NK-92 treated with Interleukin-12 subunit alpha and Interleukin-12 subunit beta, amount 100 ng/mL, for 24 hours (cell line): ENCODE measurements around the gene MLEC.
"Not testable (repeated sequence)": the region's sequence is repeated elsewhere in the genome, so short reads cannot be mapped to it uniquely, and the experiment has no call there.

Source experiments
- DNase-seq: peaks from one replicate; lab custom pipeline; 2025; lab: John Stamatoyannopoulos, UW

Gene MLEC

DNA sequence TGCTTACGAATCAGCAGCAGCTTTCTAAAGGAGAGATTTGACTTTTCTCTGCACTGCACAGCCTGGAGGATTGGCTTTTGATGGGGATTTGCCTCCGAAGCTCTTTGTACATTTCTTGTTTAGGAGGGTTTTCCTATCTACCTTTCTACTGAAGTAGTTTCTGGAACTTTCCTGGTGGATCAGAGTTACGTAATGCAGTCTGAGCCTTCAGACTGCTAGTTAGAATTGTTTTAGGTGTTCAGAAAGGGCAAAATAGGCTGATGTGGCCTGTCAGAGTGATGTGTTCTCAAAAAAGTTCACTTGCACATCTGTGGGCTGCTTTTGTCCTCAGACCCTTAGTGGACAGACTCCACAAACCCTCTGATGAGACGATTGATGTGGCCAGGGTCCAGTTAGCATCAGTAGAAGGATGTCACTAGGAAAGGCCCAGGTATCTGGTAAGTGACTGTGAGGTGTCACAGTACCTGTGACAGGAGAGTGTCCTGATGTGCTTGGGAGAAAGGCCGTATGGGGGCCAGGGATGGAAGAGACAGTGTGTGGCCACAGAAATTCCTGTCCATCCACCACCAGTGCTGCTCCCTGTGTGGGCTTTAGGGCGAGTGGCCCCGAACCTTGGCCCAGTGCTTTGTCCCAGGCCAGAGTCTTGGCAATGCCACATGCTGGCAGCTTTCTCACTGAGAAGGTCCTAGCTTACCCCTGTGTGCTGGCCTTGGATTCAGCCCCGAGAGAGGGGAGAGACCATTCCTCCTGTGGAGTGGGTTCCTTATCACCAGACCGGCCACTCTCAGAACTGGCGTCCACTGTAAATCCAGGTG, 34.2 kb downstream of the MLEC start:
- DNase-seq: no peak

DNA sequence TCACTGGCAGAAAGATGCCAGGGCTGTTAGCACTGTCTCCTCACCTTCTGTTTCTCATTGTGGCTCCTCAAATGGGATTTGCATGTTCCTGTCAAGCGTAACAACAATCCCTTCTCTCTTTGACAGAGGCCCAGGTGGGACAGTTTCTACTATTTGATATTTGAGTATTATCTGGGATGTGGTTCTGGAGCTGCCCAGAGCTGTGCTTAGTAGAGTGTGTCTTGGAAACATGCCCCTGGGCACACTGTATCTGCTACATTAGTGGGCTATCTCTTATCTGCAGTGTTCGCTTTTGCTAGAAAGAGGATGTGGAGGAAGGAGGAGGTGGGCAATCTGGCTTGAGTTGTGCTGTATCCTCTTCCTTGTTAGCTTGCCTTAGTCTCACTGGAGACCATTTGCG, 34.9 kb downstream of the MLEC start:
- no peak for DNase-seq

DNA sequence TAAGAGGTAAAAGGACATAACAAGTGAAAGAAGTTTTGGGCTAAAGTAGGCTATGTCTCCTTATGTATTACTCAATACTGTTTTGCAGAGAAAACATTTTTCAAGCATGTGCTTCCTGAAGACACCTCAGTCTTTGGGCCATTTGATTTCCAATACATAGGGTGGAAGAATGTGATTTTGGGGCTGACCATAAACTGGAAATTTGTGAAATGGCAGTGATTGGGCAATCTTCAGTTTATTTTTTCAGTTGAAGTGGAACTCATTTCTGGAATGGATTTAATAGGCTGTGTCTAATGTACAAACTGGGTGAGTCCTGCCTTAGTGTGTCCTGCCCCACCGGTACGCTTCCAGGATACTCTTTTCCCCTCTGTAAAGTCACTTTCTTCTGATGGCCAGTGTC, 35.8 kb downstream of the MLEC start:
- DNase-seq: no peak

DNA sequence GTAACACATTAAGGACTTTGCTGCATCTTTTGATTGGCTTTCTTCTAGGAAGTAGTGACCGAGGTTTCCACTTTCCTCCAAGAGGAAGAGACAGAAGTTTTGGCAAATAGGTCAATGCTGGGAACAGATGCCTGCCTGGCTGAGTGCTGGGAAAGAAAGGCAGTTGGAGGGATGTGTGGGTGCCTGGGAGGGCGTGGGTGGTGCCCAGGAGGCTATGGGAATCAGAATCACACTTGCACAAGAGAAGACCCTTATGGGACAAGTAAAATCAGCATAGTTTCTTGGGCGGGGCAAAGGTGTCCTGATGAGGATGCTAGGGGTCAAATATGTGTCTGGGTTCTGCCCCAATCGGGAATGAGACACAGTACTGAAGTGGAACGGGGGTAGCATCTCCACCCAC, 37.8 kb downstream of the MLEC start:
- no peak for DNase-seq

DNA sequence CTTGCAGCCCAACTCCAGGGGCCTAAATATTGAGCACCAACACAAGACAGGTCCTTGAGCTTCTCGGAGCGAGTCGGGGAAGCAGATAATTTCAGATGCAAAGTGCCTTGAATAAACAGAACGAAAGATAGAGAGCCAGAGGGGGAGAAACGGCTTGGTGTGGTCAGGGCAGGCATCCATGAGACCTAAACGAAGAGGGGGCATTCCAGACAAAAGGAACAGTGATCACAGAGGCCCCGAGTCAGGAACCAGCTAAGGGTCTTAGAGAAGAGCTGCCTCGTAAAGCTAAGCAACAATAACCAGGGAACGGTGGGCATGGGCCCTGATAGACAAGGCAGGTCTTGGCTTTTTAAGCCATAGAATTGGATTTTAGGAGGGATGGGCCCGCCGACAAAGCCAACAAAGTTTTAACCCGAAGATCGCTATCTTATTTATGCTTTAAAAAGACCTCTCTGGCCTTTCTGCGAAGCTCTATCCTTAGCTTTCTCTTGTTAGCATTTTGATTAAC, 38.3 kb downstream of the MLEC start:
- no peak for DNase-seq

DNA sequence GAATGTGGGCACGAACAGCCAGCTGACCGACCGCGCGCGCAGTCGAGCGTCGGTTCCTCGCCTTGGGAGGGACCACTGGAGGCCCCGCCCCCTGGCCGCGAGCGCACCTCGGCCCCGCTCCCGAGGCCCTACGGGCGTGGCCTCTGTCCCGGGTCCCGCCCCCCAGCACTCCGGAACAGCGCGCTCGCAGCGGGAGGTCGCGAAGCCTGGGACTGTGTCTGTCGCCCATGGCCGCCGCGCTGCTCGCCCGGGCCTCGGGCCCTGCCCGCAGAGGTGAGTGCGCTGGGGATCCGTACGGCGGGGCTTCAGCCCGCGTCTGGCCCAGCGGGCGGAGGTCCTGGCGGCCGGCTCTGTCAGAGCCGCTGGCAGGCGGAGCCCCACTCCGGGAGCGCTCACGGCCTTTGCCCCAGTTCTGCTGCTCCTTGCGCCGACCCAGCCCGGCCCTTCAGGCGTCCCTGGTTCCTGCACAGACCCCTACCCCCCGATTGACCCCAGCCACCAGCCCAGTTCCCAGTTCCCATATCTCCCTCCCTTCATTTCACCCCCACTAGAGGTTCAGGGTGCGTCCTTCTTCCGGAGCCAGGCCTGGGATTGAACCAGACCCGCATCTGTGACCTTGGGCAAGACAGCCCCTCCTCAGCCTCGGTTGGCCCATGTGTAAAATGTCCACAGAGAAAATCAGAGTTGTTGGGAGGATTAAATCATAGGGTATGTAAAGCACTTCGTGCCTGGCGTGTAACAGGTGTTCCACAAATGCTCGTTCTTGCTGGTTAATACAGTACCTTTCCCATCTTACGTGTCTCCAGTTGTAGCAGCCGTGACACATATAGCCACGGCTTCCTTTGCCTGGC, 38.9 kb downstream of the MLEC start, which contains the start of gene ACADS:
Gene ACADS (plus strand): TSS at position 168 of the 851 bp plus-strand sequence. CDS start 60 bp downstream, at position 228.
- DNase-seq: no peak

DNA sequence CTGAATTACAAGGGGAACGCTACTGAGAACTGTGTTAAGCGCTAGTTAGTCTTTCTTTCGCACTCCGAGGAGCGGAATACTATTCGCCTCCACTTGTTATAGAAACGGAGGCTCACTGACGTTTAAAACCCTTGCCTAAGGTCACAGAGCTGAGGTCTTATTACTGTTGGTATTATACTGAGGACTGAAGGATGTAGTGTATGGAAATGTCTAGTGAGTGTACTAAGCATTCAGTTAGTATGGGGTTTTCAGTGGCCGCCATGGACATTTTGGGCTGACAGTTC, 39.5 kb downstream of the MLEC start:
- no peak for DNase-seq

DNA sequence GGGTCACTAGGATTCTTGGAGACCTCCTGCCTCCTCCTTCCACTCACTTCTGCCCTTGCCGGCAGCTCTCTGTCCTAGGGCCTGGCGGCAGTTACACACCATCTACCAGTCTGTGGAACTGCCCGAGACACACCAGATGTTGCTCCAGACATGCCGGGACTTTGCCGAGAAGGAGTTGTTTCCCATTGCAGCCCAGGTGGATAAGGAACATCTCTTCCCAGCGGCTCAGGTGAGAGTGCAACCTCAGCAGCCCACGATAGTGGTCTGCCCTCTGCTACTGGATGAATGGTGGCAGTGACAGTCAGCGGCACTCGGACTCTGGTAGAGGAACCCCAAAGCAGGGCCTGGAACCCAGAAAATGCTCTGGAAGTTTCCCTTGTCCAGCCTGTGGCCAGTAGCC, 40.0 kb downstream of the MLEC start:
- no peak for DNase-seq

DNA sequence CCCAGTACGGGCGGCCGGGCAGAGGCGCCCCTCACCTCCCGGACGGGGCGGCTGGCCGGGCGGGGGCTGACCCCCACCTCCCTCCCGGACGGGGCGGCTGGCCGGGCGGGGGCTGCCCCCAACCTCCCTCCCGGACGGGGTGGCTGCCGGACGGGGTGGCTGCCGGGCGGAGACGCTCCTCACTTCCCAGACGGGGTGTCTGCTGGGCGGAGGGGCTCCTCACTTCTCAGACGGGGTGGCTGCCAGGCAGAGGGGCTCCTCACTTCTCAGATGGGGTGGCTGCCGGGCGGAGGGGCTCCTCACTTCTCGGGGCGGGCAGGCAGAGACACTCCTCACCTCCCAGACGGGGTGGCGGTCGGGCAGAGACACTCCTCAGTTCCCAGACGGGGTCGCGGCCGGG, 45.2 kb downstream of the MLEC start:
- not testable (repeated sequence) for DNase-seq

DNA sequence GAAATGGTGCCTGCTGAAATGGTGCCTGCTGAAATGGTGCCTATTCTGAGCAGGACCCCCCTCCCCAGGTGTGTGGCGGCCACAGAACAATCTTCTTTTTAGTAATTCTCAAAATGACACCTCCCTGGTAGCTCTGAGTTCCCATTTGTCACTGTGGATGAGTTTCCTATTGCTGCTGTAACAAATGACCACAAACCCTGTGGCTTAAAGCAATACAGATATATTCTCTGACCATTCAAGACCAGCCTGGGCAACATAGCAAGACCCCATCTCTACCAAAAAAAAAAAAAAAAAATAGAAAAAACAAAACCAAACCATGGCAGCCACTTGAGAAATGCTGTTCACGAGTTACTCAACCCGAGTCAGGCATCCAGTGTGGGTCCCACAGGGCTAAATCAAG, 46.6 kb downstream of the MLEC start:
- no peak for DNase-seq

DNA sequence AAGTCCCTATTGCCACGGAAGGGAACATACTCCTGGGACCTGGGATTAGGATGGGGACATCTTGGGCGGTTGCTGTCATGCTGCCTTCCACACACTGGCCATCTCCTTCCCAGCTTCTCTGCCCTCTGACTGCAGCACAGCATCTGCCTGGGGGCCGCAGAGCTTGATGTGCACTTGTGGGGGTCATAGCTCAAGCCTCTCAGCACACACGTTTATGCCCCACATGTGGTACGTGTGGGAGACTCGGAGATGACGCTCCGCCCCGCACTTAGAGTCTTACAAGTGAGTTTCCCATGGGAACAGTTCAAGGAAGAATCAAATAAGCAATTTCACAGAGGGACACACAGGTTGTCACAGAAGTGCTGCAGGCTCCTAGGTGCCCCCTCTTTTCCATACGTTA, 47.3 kb downstream of the MLEC start:
- no peak for DNase-seq

DNA sequence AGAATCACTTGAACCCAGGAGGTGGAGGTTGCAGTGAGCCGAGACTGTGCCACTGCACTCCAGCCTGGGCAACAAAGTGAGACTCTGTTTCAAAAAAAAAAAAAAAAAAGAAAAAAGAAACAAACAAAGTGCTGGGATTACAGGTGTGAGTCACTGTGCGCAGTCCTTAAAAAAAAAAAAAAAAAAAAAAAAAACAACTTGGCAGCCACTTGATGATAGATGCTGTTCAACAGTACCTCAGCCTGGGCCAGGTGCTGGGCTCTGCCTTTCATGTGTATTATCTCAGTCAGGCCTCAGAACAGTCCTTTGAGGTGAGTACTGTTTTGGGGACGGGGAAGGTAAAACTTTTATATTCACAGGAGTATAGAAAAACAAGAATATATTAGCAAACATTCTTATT, 48.2 kb downstream of the MLEC start:
- DNase-seq: no peak

DNA sequence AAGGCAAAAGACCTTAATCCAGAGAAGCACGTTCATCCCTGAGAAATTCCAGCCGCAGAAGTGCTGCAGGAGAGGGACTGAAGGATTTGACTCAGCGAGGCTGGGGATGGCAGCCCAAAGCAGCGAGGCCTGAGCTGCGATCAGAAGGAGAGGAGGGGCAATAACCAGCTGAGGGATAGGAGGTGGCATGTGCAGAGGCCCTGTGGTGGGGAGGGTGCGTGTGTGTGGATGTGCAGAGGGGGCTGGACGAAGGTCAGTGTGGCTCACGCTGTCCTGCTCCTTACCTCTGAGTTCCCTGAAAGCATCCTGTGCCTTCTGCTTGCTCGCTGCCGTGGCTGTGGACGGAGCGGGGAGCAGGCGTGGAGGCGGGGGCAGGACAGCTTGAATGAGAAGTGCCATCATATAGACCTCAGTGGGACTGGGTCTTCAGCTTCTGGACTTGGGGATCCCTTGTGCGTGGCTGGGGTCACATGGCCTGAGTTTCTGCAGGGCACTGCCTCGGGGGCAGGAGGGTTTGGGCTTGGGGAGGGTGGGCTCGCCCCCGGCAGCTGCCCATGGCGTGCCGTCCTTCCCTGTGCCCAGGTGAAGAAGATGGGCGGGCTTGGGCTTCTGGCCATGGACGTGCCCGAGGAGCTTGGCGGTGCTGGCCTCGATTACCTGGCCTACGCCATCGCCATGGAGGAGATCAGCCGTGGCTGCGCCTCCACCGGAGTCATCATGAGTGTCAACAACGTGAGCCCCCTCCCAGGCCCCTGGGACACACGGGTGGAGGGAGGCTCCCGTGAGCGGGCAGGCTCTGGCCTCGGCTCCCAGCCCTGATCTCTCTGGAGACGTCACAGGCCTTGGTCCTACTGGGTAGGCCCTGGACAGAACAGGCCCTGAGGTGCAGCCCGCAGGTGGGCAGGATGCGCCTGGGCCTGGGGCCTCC, 49.7 kb downstream of the MLEC start:
- DNase-seq: no peak

DNA sequence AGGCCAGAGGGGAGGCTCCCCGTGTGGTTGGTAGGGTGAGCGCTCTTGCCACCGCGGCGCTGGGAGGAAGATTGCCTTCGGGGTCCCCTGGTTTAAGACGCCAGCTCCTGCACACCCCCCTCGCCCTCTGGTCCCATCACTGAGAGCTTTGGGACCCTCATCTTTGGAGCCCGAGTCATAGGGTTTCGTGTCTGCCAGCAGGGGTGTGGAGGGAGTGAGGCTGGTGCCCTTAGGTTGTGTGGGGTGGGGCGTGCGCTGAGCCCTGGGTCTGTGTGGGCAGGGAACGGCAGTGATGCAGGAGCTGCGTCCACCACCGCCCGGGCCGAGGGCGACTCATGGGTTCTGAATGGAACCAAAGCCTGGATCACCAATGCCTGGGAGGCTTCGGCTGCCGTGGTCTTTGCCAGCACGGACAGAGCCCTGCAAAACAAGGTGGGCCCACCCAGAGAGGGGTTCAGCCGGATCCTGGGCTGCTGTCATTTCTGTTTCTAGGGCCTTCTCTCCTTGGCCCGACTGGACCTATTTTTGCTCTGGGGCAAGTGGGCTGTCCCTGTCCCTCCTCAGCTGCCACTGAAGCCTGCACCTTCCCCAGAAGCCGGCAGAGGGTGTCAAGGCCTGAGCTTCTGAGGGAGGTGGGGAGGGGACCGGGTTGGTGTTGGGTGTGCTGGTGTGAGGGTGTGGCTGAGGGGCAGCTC, 50.8 kb downstream of the MLEC start:
- no peak for DNase-seq

DNA sequence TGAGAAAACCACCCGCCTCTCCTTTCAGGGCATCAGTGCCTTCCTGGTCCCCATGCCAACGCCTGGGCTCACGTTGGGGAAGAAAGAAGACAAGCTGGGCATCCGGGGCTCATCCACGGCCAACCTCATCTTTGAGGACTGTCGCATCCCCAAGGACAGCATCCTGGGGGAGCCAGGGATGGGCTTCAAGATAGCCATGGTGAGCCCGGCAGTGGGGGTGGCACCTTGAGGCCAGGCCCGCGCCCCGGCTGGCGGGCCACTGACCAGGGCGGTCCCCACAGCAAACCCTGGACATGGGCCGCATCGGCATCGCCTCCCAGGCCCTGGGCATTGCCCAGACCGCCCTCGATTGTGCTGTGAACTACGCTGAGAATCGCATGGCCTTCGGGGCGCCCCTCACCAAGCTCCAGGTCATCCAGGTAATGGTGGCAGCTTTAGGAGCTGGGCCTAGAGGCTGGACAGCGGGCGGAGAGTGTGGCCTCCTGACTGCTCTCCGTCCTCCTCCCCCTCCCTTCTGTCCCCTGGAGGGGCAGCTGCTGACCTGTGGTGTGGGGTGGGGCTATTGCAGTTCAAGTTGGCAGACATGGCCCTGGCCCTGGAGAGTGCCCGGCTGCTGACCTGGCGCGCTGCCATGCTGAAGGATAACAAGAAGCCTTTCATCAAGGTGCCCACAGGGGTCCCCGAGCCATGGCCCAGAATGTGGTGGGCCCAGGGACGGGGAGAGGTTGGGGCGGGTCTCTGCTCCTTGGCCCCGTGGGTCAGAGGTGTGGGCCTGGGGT, 51.5 kb downstream of the MLEC start:
- no peak for DNase-seq

DNA sequence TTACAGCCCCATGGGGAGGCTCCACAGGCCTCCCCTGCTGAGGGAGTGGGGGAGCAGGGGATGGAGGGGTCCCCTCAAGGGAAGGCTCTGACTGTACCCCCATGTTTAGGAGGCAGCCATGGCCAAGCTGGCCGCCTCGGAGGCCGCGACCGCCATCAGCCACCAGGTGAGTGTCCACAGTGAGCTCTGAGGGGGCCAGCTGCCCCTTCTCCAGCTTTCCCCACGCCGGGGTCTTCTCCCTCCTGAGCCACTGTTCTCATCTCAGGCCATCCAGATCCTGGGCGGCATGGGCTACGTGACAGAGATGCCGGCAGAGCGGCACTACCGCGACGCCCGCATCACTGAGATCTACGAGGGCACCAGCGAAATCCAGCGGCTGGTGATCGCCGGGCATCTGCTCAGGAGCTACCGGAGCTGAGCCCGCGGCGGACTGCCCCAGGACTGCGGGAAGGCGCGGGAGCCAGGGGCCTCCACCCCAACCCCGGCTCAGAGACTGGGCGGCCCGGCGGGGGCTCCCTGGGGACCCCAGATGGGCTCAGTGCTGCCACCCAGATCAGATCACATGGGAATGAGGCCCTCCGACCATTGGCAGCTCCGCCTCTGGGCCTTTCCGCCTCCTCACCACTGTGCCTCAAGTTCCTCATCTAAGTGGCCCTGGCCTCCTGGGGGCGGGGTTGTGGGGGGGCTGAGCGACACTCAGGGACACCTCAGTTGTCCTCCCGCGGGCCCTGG, 52.2 kb downstream of the MLEC start:
- DNase-seq: no peak

DNA sequence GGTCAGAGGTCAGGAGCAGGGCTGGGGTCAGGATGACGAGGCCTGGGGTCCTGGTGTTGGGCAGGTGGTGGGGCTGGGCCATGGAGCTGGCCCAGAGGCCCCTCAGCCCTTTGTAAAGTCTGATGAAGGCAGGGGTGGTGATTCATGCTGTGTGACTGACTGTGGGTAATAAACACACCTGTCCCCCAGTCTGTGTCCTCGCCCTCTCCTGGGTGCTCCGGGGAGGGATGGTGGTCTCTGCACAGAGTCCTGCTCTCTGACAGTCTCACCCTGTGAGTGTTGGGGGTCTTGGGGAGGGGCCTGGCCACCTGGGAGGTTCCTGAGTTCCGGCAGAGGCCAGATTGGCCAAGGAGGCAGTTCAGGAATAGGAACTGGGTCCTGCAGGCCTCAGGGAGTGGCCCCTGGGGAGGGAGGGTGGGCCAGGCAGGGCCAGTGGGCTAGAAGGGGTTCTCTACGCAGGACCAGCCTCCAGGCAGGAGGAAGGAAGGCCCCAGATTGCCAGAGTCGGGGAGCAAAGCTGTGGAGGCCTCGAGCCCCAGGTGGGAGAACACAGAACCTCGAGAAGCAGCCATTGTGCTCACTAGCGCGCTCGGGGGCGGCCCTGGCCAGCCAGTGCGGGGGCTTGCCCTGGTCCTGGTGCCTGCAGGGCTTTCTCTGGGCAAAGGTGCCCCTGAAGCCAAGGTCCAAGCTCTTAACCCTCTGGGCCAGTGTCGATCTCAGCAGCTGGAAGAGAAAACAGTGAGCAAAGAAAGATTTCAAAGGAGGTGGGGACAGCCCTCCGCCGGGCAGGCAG, 53.1 kb downstream of the MLEC start:
- no peak for DNase-seq

DNA sequence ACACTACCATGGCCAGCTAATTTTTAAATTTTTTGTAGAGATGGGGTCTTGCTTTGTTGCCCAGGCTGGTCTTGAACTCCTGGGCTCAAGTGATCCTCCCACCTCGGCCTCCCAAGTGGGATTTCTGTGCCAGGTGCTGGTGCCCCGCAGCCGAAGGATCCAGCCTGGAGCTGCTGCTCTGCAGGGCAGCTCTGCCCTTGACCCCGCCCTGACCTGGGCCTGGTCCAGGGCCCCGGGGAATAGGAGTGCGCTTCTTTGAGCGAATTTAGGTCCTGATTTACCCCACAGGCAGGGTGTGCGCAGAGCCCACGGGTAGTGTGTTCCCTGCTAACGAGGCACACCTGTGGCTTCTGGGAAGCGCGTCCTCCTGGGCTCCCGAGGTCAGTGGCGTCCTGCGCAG, 53.9 kb downstream of the MLEC start:
- no peak for DNase-seq
